ENCODE results near the gene PLD1. TPM values are rescaled to one million over a fixed set of nuclear protein-coding genes. Genes with fewer than 3 reads are reported as not detected.

Gene PLD1
- total and polyA plus RNA-seq, 4 donors: 3.1 to 31.1 (median 12.2) TPM

DNA sequence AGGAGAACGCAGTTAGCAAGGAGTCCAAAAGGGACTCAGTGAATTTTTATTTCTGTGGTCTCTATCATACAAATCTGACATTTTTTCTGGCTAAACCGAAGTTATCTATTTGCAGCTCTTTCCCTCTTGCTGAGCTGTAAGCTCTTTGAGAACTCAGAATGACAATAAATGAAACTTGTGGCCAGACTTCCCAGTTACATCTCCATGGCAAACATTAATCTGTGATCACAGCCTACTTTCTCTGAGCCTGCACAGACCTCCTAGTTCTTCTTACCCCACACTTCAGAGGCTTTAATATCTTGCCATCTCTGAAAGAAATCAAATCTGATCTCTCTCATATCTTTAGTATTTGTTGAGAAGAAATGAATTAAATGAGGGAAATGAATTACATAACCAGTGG, 58.0 kb downstream of the PLD1 start:
- Histone ChIP-seq H3K4me1 (ENCODE audit: control insufficient read depth in 5 of 5, insufficient read depth in 5 of 5, low read length in 5 of 5) (peaks cover 0 to 41% (median 0%) of the 10 kb centered on the region in 5 donors), H3K9me3 (ENCODE audit: control insufficient read depth in 4 of 4, insufficient read depth in 3 of 4, low read length in 3 of 4) (no peaks in the 10 kb centered on the region), H3K9ac (ENCODE audit: insufficient read depth in 1 of 2, low read length in 2 of 2) (no peak overlapping the region), H3K27ac (ENCODE audit: low read depth in 1 of 2, low read length in 1 of 2) (peak overlapping the region in 1 of 2 donors; percentile 72), H3K4me3 (no peak overlapping the region), H3K27me3 (ENCODE audit: control insufficient read depth in 3 of 3, insufficient read depth in 3 of 3, low read length in 2 of 3) (peaks cover 0 to 38% (median 0%) of the 10 kb centered on the region in 3 donors), H3K36me3 (ENCODE audit: control insufficient read depth in 4 of 4, insufficient read depth in 4 of 4, low read length in 4 of 4) (no peaks in the 10 kb centered on the region)
- DNase-seq (no peak), ATAC-seq (ENCODE audit: insufficient read depth, low FRiP score) (no peak)
- TF ChIP-seq, protein P1, sequence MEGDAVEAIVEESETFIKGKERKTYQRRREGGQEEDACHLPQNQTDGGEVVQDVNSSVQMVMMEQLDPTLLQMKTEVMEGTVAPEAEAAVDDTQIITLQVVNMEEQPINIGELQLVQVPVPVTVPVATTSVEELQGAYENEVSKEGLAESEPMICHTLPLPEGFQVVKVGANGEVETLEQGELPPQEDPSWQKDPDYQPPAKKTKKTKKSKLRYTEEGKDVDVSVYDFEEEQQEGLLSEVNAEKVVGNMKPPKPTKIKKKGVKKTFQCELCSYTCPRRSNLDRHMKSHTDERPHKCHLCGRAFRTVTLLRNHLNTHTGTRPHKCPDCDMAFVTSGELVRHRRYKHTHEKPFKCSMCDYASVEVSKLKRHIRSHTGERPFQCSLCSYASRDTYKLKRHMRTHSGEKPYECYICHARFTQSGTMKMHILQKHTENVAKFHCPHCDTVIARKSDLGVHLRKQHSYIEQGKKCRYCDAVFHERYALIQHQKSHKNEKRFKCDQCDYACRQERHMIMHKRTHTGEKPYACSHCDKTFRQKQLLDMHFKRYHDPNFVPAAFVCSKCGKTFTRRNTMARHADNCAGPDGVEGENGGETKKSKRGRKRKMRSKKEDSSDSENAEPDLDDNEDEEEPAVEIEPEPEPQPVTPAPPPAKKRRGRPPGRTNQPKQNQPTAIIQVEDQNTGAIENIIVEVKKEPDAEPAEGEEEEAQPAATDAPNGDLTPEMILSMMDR (IDR thresholded peaks at IDR 0.05; ENCODE audit: control extremely low read depth, extremely low read depth): no peak
- 85 to 89% methylated on average over 2 of the region's 2 CpGs for WGBS, 2 donors

DNA sequence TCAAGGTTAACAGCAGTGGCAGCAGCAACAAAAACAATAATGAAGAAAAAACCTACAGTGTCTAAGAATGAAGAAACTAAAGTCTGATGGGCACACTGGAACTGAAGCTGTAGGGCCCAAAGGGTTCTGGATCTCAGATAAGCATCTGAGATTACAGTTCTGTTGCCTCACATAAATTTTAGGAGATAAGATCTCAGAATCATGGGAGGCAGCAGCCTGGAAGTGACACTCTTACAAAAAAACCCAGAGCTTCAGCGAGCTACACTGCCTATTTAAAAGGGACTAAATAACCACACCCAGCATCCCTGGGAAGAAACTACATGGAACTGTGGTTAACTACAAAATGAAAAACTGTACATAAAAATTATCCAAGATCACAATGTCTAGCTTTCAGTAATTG, 61.2 kb downstream of the PLD1 start:
- WGBS, 2 donors: 66 to 82% methylated on average over 1 of the region's 1 CpG
- H3K9me3 ChIP-seq (ENCODE audit: control insufficient read depth in 4 of 4, insufficient read depth in 3 of 4, low read length in 3 of 4): peaks cover 0 to 3% (median 0%) of the 10 kb centered on the region in 4 donors

DNA sequence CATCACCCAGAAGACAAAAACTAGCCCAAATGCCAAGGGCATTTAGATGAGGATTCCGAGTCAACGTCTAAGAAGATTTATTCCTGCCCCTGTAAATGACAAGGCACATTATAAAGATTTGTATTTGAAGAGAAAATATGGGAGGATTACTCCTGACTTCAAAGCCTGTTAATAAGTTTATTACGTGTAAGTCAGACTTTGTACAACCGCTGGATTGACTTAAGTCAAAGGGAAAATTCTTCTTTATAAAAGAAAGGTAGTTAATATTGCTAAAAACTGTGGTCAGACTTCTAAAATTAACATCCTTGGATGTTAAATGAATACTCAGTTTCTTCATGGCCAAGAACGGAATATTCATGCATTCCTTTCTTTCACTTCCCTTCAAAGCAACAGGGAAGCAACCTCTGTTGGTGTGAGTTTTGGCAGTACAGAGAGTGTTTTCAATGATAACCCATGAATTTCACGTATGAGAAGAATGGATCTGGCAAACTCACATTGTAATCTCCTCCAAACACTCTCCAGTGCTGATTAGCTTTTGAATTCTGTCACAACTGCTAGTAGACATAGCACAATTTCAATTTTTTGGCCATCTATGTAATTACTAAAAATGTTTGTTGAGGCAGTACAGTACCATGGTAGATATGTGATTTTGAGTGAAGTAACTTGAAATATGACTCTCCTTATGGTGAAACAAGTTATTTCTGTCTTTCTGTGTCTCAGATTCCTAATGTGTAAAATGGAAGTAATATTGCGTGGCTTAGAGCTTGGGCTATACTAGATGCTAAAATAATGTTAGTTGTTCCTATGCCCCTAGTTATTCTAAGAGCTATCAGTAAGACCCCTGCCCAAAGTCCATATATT, 62.0 kb downstream of the PLD1 start:
- ATAC-seq (ENCODE audit: insufficient read depth, low FRiP score): no peak
- TF ChIP-seq, protein P1 (IDR thresholded peaks at IDR 0.05; ENCODE audit: control extremely low read depth, extremely low read depth): no peak
- H3K4me3 ChIP-seq: no peak overlapping the region

More for the DNA sequence above, 61.2 kb downstream of the PLD1 start:
- Histone ChIP-seq H3K4me1 (ENCODE audit: control insufficient read depth in 5 of 5, insufficient read depth in 5 of 5, low read length in 5 of 5) (peaks cover 0 to 30% (median 0%) of the 10 kb centered on the region in 5 donors), H3K36me3 (ENCODE audit: control insufficient read depth in 4 of 4, insufficient read depth in 4 of 4, low read length in 4 of 4) (no peaks in the 10 kb centered on the region), H3K4me3 (no peak overlapping the region), H3K27ac (ENCODE audit: low read depth in 1 of 2, low read length in 1 of 2) (peak overlapping the region in 1 of 2 donors; percentile 85), H3K27me3 (ENCODE audit: control insufficient read depth in 3 of 3, insufficient read depth in 3 of 3, low read length in 2 of 3) (peaks cover 0 to 31% (median 0%) of the 10 kb centered on the region in 3 donors), H3K9ac (ENCODE audit: insufficient read depth in 1 of 2, low read length in 2 of 2) (no peak overlapping the region)
- ATAC-seq (ENCODE audit: insufficient read depth, low FRiP score): no peak
- DNase-seq: no peak
- TF ChIP-seq, protein P1 (IDR thresholded peaks at IDR 0.05; ENCODE audit: control extremely low read depth, extremely low read depth): no peak

More for the DNA sequence above, 62.0 kb downstream of the PLD1 start:
- 62 to 68% methylated on average over 7 of the region's 7 CpGs for WGBS, 2 donors
- peak in 2 of 3 donors; percentile 31 to 44 for DNase-seq
- peak overlapping the region in 1 of 2 donors; percentile 85 for H3K27ac ChIP-seq (ENCODE audit: low read depth in 1 of 2, low read length in 1 of 2)
- no peak overlapping the region for H3K9ac ChIP-seq (ENCODE audit: insufficient read depth in 1 of 2, low read length in 2 of 2)
- H3K27me3 ChIP-seq (ENCODE audit: control insufficient read depth in 3 of 3, insufficient read depth in 3 of 3, low read length in 2 of 3): peaks cover 0 to 33% (median 0%) of the 10 kb centered on the region in 3 donors
- H3K36me3 ChIP-seq (ENCODE audit: control insufficient read depth in 4 of 4, insufficient read depth in 4 of 4, low read length in 4 of 4): no peaks in the 10 kb centered on the region
- peaks cover 0 to 3% (median 0%) of the 10 kb centered on the region in 4 donors for H3K9me3 ChIP-seq (ENCODE audit: control insufficient read depth in 4 of 4, insufficient read depth in 3 of 4, low read length in 3 of 4)
- H3K4me1 ChIP-seq (ENCODE audit: control insufficient read depth in 5 of 5, insufficient read depth in 5 of 5, low read length in 5 of 5): peaks cover 0 to 27% (median 0%) of the 10 kb centered on the region in 5 donors
